Muscle of arm (tissue), 12 donors: Measurements from ENCODE around the gene CCDC149. TPM values are rescaled to one million over a fixed set of nuclear protein-coding genes. Genes with fewer than 3 reads are reported as not detected.
A peak's percentile ranks its signal among the peaks of the same experiment; 100 is the strongest.

ENCODE experiments used
- DNase-seq: peaks from one replicate; pipeline ENCODE4 v3.0.0-alpha.2; 2013
- polyA plus RNA-seq, 12 donors: library from polyadenylated mRNA; unstranded; fragments of 120-200 nt; gene quantifications; one replicate each; pipeline ENCODE4 v1.2.1, GENCODE V29; 2013; ENCODE audit not compliant: insufficient read length in 12 of 12

Gene CCDC149
- polyA plus RNA-seq, 12 donors = 7.9 to 15.5 (median 11.7) TPM; not detected in 1

DNA sequence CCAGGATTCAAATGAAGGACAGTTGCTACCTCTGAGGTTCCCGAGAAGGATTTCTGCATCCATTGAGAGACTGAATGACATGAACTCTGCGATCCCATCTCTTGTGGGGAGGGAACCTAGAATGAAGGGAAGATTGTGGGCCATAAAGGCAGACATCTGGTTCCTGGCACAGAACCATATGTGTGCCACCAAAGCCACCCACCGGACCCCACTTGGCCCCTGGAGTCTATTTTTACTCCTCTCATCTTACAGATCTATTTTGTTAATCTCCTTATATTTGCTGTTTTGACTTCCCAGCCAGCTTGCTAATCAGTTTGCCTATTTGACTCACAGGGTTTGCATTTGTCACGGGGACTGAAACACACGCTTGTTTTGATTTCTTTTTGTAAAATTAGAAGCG is 110.2 kb downstream of the CCDC149 start:
- no peak for DNase-seq

DNA sequence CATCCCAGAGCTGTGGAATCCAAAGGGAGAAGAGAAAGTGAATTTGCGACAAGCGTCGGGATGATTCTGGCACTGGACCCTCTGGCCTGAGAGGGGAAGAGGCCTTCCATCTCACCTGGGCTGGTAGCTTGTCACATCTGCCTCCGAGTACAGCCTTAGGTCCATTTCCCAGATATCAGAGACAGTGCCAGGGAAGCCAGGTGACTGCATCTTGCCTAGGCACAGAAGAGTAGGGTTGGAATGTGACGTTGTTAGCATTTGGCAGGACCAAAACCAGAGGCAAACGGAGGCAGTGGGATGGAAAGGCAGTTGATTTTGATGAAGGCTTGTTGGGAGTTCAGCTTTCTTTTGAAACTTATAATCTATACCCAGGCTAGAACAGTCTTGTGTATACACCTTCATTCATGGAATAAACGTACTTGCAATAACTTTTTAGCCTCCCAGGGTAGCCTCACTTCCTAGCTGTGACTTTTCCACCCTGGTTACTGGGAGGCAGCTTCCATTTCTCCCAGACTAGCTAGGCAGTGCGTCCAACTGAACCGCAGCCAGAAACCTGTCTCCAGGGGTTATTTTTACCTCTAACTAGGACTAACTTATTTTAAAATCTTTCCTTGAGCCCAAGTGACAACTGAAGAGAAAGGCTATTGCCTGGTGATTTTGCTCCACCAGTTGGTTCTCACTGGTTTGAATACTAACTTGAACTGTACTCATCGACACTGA is 111.5 kb downstream of the CCDC149 start:
- DNase-seq = no peak

DNA sequence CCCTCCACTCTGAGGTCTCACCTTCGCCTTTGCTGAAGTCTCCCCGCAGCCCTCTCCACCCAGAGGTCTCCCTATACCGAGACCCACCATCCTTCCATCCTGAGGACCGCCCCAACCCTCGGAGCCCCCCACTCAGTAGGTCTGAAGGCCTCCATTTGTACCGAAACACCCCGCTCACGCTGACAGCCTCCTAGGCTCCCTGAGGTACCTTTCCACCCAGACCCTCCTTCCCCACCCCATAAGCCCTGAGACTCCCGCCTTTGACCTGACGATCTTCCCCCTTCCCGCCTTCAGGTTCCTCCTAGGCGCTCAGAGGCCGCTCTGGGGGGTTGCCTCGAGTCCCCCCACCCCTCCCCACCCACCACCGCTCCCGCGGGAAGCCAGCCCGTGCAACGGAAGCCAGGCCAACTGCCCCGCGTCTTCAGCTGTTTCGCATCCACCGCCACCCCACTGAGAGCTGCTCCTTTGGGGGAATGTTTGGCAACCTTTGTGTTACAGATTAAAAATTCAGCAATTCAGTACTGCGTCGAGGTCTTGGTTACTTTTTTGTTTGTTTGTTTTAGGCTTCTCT is 112.4 kb downstream of the CCDC149 start:
- no peak for DNase-seq

DNA sequence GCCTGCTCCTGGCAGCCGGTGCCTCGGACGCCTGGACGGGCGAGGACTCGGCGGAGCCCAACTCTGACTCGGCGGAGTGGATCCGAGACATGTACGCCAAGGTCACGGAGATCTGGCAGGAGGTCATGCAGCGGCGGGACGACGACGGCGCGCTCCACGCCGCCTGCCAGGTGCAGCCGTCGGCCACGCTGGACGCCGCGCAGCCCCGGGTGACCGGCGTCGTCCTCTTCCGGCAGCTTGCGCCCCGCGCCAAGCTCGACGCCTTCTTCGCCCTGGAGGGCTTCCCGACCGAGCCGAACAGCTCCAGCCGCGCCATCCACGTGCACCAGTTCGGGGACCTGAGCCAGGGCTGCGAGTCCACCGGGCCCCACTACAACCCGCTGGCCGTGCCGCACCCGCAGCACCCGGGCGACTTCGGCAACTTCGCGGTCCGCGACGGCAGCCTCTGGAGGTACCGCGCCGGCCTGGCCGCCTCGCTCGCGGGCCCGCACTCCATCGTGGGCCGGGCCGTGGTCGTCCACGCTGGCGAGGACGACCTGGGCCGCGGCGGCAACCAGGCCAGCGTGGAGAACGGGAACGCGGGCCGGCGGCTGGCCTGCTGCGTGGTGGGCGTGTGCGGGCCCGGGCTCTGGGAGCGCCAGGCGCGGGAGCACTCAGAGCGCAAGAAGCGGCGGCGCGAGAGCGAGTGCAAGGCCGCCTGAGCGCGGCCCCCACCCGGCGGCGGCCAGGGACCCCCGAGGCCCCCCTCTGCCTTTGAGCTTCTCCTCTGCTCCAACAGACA is 113.1 kb downstream of the CCDC149 start:
- no peak for DNase-seq

GRCh38 chr4:24799196-24799543 is 113.7 kb downstream of the CCDC149 start:
- DNase-seq = no peak

GRCh38 chr4:24798036-24798610 is 114.7 kb downstream of the CCDC149 start:
- no peak for DNase-seq

DNA sequence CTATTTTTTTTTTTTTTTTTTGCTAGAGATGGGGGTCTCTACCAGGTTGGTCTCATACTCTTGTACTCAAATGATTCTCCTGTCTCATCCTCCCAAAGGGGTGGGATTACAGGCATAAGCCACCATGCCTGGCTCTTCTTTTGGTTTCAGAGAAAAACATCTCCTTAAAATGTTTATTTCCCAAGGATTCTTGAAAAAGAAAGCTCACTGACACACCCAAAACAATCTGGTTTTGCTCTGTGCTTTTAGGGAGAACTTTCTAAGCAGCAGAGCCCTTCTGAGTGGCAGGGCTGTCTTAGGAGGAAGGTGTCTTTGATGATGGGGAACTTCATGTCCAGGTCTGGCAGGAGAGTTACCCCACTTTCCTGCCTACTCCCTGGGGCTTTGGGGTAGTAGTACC is 116.2 kb downstream of the CCDC149 start:
- no peak for DNase-seq

DNA sequence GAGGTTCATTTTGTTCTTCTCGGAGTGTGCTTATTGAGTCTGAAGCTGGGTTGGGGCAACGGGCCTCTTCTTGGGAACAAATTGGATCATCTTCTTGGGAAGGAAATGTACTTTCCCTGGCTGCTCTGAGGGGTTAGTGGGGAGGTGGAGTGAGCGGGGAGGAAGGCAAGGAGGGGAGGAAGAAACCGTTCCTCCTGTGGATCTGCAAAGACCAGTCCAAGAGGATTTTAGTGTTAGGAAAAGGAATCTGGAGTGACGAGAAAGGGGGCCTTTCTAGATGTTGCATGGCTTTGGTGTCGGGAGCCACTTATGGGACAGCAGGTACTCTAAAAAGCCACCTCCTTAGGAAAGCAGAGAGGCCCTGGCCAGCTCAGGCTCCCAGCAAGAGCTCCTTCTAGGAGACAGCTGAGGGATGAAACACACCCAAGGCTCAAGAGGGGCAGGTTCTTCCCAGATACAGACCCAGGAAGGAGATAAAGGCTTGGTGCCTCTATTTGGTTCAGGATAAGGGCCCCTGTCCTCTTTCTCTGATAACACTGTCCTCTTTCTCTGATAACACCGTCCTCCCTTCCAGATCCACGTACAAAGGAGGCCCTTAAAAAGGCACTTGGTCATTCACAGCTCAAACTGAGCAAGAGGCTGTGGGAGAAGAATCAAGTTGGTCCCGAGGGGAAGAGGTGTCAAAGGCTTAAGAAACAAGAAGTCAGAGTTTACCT is 117.0 kb downstream of the CCDC149 start:
- no peak for DNase-seq

- peak; percentile 89 for DNase-seq
Observed at GRCh38 chr4:24794916-24795665, 117.8 kb downstream of the CCDC149 start, which contains the start of gene SOD3. TSS of gene SOD3 (plus strand) at chr4:24795573. CDS start at chr4:24799522, 3,949 bp downstream.

DNA sequence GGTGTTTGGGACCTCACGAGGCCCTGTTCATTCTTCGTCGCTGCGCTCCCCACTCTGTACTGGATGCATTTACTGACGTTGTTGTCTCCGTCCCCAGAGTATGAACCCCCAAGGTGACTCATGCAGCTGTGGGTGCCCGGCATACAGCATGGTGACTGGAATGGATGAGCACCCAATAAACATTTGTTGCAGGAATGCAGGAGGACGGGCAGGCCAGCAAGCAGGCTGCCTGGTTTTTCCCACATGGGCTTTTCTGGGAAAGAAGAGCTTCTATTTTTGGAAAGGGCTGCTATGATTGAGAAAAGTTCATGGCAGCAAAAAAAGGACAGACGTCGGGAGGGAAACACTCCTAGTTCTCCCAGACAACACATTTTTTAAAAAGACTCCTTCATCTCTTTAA is 118.4 kb downstream of the CCDC149 start:
- DNase-seq = peak; percentile 68

DNA sequence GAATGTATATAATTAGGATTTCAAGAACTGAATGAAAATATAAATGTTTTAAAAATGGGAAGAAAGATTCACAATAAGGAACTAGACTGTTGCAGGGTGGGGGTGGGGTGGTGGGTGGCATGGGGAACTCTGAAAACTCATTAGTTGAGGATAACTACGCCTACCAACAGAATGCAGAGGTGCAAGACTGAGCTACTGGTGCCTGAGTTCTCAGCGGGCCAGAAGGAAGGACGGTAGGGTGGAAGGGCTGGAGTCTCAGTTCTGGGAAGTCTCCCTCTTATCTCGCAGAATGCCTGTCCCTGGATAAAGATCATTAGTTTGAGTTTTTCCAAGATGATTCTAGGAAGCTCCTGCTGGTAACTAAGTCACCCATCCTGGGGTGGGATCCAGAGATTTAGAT is 118.8 kb downstream of the CCDC149 start:
- no peak for DNase-seq

DNA sequence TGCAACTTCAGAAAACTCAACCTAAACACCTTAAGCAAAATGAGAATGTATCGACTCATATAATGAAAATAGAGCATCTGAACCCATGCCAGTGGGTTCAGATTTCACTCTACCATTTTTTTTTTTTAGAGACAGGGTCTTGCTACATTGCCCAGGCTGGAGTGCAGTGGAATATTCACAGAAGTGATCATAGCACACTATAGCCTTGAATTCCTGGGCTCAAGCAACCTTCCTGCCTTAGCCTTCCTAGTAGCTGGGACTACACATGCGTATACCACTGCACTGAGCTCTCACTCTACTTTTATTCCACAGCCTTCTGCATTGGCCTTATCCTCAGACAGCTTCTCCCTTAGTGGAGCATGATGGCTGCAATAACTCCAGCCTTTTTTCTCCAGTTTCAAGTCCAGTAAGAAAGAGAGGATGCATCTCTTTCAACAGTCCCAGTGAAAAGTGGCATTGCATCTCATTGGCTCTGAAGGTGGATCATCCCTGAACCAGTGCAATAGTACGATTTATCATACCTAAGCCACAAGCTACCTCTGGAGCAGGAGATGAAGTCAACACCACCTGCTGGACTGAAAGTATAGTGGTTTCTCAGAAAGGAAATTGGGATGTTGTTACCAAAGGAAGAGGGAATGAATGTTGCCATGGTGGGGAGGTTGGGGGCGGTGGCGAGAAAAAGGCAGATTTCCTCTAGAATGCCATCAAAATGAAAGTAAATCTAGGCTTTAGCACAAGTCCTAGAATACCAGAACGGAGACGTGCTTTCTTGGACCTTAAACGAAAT is 119.4 kb downstream of the CCDC149 start:
- DNase-seq = no peak

DNA sequence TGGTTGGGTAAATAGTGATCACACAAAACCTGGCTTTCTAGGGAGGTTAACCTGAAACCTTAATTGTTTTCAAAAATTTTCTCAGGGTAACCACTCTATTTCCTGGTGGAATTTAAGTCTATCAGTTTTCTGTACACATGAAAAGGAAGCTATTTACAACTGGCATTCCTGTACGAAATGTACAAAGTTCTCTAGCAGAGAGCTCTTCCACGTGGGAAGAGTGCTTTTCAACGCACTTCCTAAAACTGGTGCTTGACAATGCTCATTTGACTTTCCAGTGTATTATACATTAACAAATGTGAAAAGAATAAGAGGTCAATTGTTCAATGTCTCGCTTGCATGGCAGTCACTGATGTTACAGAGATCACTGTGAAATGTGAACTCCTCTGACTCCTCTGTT is 120.3 kb downstream of the CCDC149 start:
- no peak for DNase-seq

DNA sequence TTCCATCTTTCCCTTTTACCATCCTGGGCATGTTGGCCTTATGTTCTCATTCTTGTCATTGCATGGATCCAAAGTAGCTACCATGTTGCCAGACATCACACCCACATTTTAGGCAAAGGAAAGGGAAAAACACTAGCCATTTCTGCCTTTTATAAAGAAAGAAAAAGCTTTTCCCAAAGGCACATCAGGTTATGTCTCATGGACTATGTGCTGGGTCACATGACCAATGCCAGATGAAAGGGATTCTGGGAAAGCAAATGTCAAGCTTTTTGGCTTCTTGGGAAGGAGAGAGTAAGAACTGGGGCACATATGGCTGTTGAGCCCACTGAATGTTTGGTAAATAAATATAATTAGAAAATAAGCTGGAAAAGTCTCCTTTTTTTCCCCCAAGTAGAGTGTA is 121.8 kb downstream of the CCDC149 start:
- no peak for DNase-seq

GRCh38 chr4:24783506-24783905 is 129.3 kb downstream of the CCDC149 start:
- no peak for DNase-seq

DNA sequence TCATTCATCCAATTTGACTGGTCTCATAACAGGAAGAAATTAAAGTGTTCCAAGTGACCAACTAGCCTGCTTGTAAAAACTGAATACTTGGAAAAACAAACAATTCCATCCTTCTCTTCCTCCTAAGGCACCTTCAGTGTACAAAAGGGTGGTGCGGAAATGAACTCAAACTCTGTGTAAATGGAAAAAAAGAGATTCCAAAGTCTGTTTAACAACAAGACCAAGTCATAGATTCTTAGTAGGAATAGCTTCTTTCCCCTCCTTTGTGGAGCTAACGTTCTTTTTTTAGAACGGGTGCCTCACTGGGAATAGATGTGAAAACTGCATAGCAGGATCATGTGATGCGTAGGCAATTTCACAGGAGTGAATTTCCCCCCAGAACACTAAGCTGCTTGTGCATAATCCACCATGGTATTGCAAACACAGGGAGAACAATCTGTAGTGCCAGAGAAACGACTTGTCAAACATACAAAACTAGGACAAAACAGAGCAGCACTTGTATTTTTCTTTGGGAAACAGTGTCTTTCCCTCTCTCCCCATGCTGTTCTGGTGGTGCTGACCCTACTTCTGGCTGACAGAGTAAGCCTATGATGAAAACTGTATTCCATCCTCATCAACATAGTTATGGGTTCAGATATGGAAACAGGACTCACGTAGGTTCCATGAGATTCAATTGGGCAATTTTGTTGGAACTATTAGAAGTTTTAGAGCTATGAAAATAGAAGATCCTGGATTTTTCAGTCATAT is 130.7 kb downstream of the CCDC149 start:
- DNase-seq = no peak

DNA sequence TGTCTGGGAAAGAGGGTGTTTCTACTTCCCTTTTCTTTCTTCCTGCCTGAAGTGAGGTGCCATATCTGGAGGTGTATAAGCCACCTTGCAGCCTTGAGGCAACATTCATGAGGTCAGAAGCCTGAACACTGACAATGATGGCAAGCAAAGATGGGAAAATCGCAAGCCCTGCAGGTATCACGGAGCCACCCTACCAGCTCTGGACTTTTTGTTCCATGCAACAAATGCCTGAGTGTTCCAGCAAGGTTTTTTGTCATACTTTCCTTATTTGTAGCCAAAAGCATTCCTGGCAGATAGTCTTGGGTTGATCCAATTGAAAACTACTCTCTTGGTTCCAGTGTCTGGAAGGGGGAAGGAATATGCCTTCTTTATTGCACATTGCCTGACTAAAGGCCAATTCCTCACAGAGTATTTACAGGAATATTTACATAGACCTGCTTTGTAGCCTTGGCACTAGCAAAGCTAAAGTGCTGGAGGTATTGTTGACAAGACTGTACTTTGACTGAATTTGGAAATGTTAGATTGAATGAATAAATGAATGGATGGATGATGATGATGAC is 131.8 kb downstream of the CCDC149 start:
- no peak for DNase-seq

- peak; percentile 81 for DNase-seq
Observed at GRCh38 chr4:24778464-24779225, 134.2 kb downstream of the CCDC149 start.
